ES-I3 (cell line): ENCODE results near the gene COTL1.

Experiments used
- H3K36me3 ChIP-seq: 2 replicates; pipeline ENCODE4 v1.6.1; 2013; ENCODE audit warnings: mild to moderate bottlenecking, low read length, control low read depth, moderate library complexity; ENCODE audit not compliant: insufficient read depth
- H3K4me1 ChIP-seq: 2 replicates; pipeline ENCODE4 v1.6.1; 2013; ENCODE audit warnings: mild to moderate bottlenecking, control low read depth, low read length; ENCODE audit not compliant: insufficient read depth
- H3K9ac ChIP-seq: 2 replicates; pipeline ENCODE4 v1.6.1; 2013; ENCODE audit warnings: low read depth, mild to moderate bottlenecking, low read length, moderate library complexity
- H3K9me3 ChIP-seq: 2 replicates; pipeline ENCODE4 v1.6.1; 2013; ENCODE audit warnings: mild to moderate bottlenecking, low read length, moderate library complexity; ENCODE audit not compliant: control insufficient read depth, insufficient read depth

The COTL1 gene

GRCh38 chr16:84589975-84590719 is 27.7 kb downstream of the COTL1 start:
- 0 out of 2 replicates have a peak, but pooled peaks cover 4% of the 10 kb centered on the region for H3K4me1 ChIP-seq
- no peak overlapping the region for H3K9ac ChIP-seq
- no peaks in the 10 kb centered on the region for H3K9me3 ChIP-seq
- peaks cover 7% of the 10 kb centered on the region; the same call in 1 of the 2 replicates for H3K36me3 ChIP-seq

- Histone ChIP-seq H3K9ac (no peak overlapping the region), H3K36me3 (peaks cover 7% of the 10 kb centered on the region; the same call in 1 of the 2 replicates), H3K4me1 (0 out of 2 replicates have a peak, but pooled peaks cover 4% of the 10 kb centered on the region), H3K9me3 (no peaks in the 10 kb centered on the region)
These were observed 28.9 kb downstream of the COTL1 start for GRCh38 chr16:84588991-84589390.

- Histone ChIP-seq H3K9ac (no peak overlapping the region), H3K36me3 (peaks cover 7% of the 10 kb centered on the region), H3K4me1 (0 out of 2 replicates have a peak, but pooled peaks cover 4% of the 10 kb centered on the region), H3K9me3 (no peaks in the 10 kb centered on the region)
These were observed 32.0 kb downstream of the COTL1 start for GRCh38 chr16:84585886-84586285.

- H3K9ac ChIP-seq: no peak overlapping the region
- no peaks in the 10 kb centered on the region for H3K9me3 ChIP-seq
- H3K36me3 ChIP-seq: peaks cover 7% of the 10 kb centered on the region
- 0 out of 2 replicates have a peak, but pooled peaks cover 4% of the 10 kb centered on the region for H3K4me1 ChIP-seq
These were observed 32.4 kb downstream of the COTL1 start for GRCh38 chr16:84585467-84585866.

- Histone ChIP-seq H3K36me3 (peaks cover 7% of the 10 kb centered on the region), H3K4me1 (0 out of 2 replicates have a peak, but pooled peaks cover 4% of the 10 kb centered on the region), H3K9me3 (no peaks in the 10 kb centered on the region), H3K9ac (no peak overlapping the region)
These were observed 33.2 kb downstream of the COTL1 start for GRCh38 chr16:84584678-84585077.

GRCh38 chr16:84583995-84584394 is 33.9 kb downstream of the COTL1 start:
- 0 out of 2 replicates have a peak, but pooled peaks cover 4% of the 10 kb centered on the region for H3K4me1 ChIP-seq
- H3K9ac ChIP-seq: no peak overlapping the region
- peaks cover 7% of the 10 kb centered on the region for H3K36me3 ChIP-seq
- no peaks in the 10 kb centered on the region for H3K9me3 ChIP-seq

GRCh38 chr16:84582958-84583516 is 34.8 kb downstream of the COTL1 start:
- Histone ChIP-seq H3K9ac (no peak overlapping the region), H3K36me3 (no peaks in the 10 kb centered on the region; the same call in 1 of the 2 replicates), H3K9me3 (no peaks in the 10 kb centered on the region), H3K4me1 (0 out of 2 replicates have a peak, but pooled peaks cover 4% of the 10 kb centered on the region)

- H3K9me3 ChIP-seq: no peaks in the 10 kb centered on the region
- 0 out of 2 replicates have a peak, but pooled peaks cover 2% of the 10 kb centered on the region for H3K4me1 ChIP-seq
- no peak overlapping the region for H3K9ac ChIP-seq
- no peaks in the 10 kb centered on the region; the same call in 1 of the 2 replicates for H3K36me3 ChIP-seq
These were observed 36.7 kb downstream of the COTL1 start for GRCh38 chr16:84581158-84581557.

GRCh38 chr16:84579936-84580335 is 37.9 kb downstream of the COTL1 start:
- Histone ChIP-seq H3K9me3 (no peaks in the 10 kb centered on the region), H3K36me3 (peaks cover 5% of the 10 kb centered on the region; the same call in 1 of the 2 replicates), H3K4me1 (no peaks in the 10 kb centered on the region), H3K9ac (no peak overlapping the region)

- Histone ChIP-seq H3K4me1 (no peaks in the 10 kb centered on the region), H3K9me3 (no peaks in the 10 kb centered on the region), H3K9ac (no peak overlapping the region), H3K36me3 (peaks cover 5% of the 10 kb centered on the region; the same call in 1 of the 2 replicates)
These were observed 39.2 kb downstream of the COTL1 start for GRCh38 chr16:84578538-84579126.

GRCh38 chr16:84577034-84577803 is 40.7 kb downstream of the COTL1 start:
- Histone ChIP-seq H3K9ac (no peak overlapping the region), H3K9me3 (no peaks in the 10 kb centered on the region), H3K36me3 (peaks cover 5% of the 10 kb centered on the region; the same call in 1 of the 2 replicates), H3K4me1 (no peaks in the 10 kb centered on the region)

GRCh38 chr16:84575914-84576313 is 42.0 kb downstream of the COTL1 start:
- no peak overlapping the region for H3K9ac ChIP-seq
- H3K36me3 ChIP-seq: peaks cover 5% of the 10 kb centered on the region; the same call in 1 of the 2 replicates
- H3K4me1 ChIP-seq: no peaks in the 10 kb centered on the region
- no peaks in the 10 kb centered on the region for H3K9me3 ChIP-seq

GRCh38 chr16:84574191-84574590 is 43.7 kb downstream of the COTL1 start:
- no peak overlapping the region for H3K9ac ChIP-seq
- H3K4me1 ChIP-seq: no peaks in the 10 kb centered on the region

GRCh38 chr16:84572096-84572495 is 45.8 kb downstream of the COTL1 start:
- no peaks in the 10 kb centered on the region; the same call in 1 of the 2 replicates for H3K9me3 ChIP-seq
- peaks cover 12% of the 10 kb centered on the region; the same call in 1 of the 2 replicates for H3K36me3 ChIP-seq
- H3K4me1 ChIP-seq: no peaks in the 10 kb centered on the region
- no peak overlapping the region for H3K9ac ChIP-seq

More at GRCh38 chr16:84574191-84574590, 43.7 kb downstream of the COTL1 start:
- H3K9me3 ChIP-seq: no peaks in the 10 kb centered on the region; the same call in 1 of the 2 replicates
- peaks cover 9% of the 10 kb centered on the region; the same call in 1 of the 2 replicates for H3K36me3 ChIP-seq
